Right lobe of liver (tissue), 4 donors: ENCODE measurements around the gene PGK1.

ENCODE experiments used
- CTCF ChIP-seq, 4 donors: fragments of 200-600 bp in 3 of 4; fragments of 450-650 bp in 1 of 4; IDR thresholded peaks; one replicate each; pipeline versions ENCODE4 v1.5.1 to v1.8.0; 2016 to 2022; ENCODE audit warnings: antibody characterized with exemption in 4 of 4, mild to moderate bottlenecking in 2 of 4
- POLR2A ChIP-seq: fragments of 450-650 bp; IDR thresholded peaks from one replicate; pipeline ENCODE4 v1.6.1; 2017; ENCODE audit warnings: antibody characterized with exemption, mild to moderate bottlenecking
- donor health status: DM: no; HTN: no; CAD: no.
- donor health status: DM: no; HTN: no; CAD: no.
- donor health status: DM: no; HTN: yes; CAD: no.

GRCh38 chrX:78103001-78103622, 936 bp upstream of the PGK1 start:
- TF ChIP-seq CTCF (IDR thresholded peaks at IDR 0.05) (no peak), POLR2A (no peak)
